Pancreas (tissue), 10 donors: Measurements from ENCODE around the gene ILF2. TPM values are rescaled to one million over a fixed set of nuclear protein-coding genes. Genes with fewer than 3 reads are reported as not detected.
A peak's percentile ranks its signal among the peaks of the same experiment; 100 is the strongest.
"Not testable (repeated sequence)": the region's sequence is repeated elsewhere in the genome, so short reads cannot be mapped to it uniquely, and the experiment has no call there.

Source experiments
- ATAC-seq, 4 donors: fragments of 200-7000 bp; cut with Tn5 transposase; one replicate each; pipeline versions ENCODE4 v1.8.0 to v1.9.1; 2020; ENCODE audit warnings: mild to moderate bottlenecking in 4 of 4, moderate library complexity in 4 of 4
- DNase-seq, 6 donors: peaks; one replicate each; pipeline ENCODE4 v3.0.0-alpha.2; 2020
- FAIRE-seq: peaks from 2 replicates; lab custom pipeline; 2012; peaks lifted over from hg19 to GRCh38; lab: Jason Lieb, UNC
- H3K27ac ChIP-seq, 4 donors: fragments of 200-600 bp; sonication (generic); 1 replicate in 3 of 4; 2 replicates in 1 of 4; pipeline versions ENCODE4 v1.5.0 to v1.8.0; 2020
- H3K27me3 ChIP-seq, 4 donors: fragments of 200-600 bp; one replicate each; pipeline ENCODE4 v1.8.0; 2021
- H3K36me3 ChIP-seq, 3 donors: fragments of 200-600 bp; sonication (generic) in 1 of 3; one replicate each; pipeline versions ENCODE4 v1.5.0 to v1.8.0; 2020 to 2021
- H3K4me1 ChIP-seq, 3 donors: fragments of 200-600 bp; one replicate each; pipeline ENCODE4 v1.8.0; 2021
- H3K4me3 ChIP-seq, 4 donors: fragments of 200-600 bp; sonication (generic) in 2 of 4; one replicate each; pipeline versions ENCODE4 v1.5.0 to v1.8.0; 2020 to 2021
- H3K9me3 ChIP-seq, 4 donors: fragments of 200-600 bp; one replicate each; pipeline ENCODE4 v1.8.0; 2021
- CTCF ChIP-seq, 4 donors: fragments of 200-600 bp; sonication (generic) in 3 of 4; IDR thresholded peaks; one replicate each; pipeline versions ENCODE4 v1.5.0 to v1.8.0; 2021; ENCODE audit warnings: antibody characterized with exemption in 4 of 4
- WGBS, 2 donors: extraction: QIAGEN DNeasy Blood & Tissue Kit; methylation state at CpG; one replicate each; pipeline ENCODE4 v1.1.7; 2013; 5-methylcytosine and 5-hydroxymethylcytosine counted together
- intact Hi-C, 3 donors: fragments of 100-400 bp; cut with DNase I; formaldehyde crosslinking; loops; one replicate each; pipeline versions ENCODE4 v1.11.1 to v1.14.2; 2022
- polyA plus RNA-seq, 2 donors: library from polyadenylated mRNA; stranded (reverse); fragments of 200-250 nt; gene quantifications; one replicate each; pipeline ENCODE4 v1.2.3, GENCODE V29; 2013
- total RNA-seq, 6 donors: library from RNA; stranded (reverse); fragmentation: NEBNext Ultra II Directional in 4 of 6; extraction: Animal tissue kit (Norgen Biotek cat#: 25700) in 4 of 6; gene quantifications; one replicate each; pipeline versions ENCODE4 v1.2.1 to v1.2.4, GENCODE V29; 2021 to 2023
- donor health status: healthy with polysubstance abuse.
- donor health status: DM: no; HTN: no; CAD: no; lungs with moderate emphysema.
- donor health status: DM: no; HTN: no; CAD: no.
- donor health status: control.
- donor health status: control.
- donor health status: Bipolar disorder and iron deficiency.
- donor health status: DM: yes; HTN: yes; CAD: no.
- donor health status: DM: no; HTN: no; CAD: no.
- donor health status: DM: no; HTN: no; CAD: no.
- donor health status: DM: yes; HTN: yes; CAD: no.

The ILF2 gene
- total and polyA plus RNA-seq, 8 donors, result 25.7 to 63.2 (median 54.3) TPM

GRCh38 chr1:153640861-153641260 lies 29.9 kb downstream of the ILF2 start:
- DNase-seq (no peak), ATAC-seq (no peak), FAIRE-seq (no peak)
- intact Hi-C loops, result no loop called here
- H3K4me3 ChIP-seq, result no peak overlapping the region
- H3K9me3 ChIP-seq, result no peaks in the 10 kb centered on the region
- no peak overlapping the region for H3K27ac ChIP-seq
- H3K27me3 ChIP-seq, result no peaks in the 10 kb centered on the region
- H3K4me1 ChIP-seq, result peaks cover 12 to 45% (median 36%) of the 10 kb centered on the region in 3 donors
- TF ChIP-seq CTCF (IDR thresholded peaks at IDR 0.05), result no peak
- WGBS, 2 donors, result 52 to 65% methylated on average over 6 of the region's 6 CpGs
- H3K36me3 ChIP-seq, result peaks cover 13 to 93% (median 67%) of the 10 kb centered on the region in 3 donors

GRCh38 chr1:153640213-153640612 lies 30.6 kb downstream of the ILF2 start:
- H3K27ac ChIP-seq, DNase-seq, H3K27me3 ChIP-seq, H3K9me3 ChIP-seq, FAIRE-seq, ATAC-seq, H3K4me3 ChIP-seq, intact Hi-C loops: not testable (repeated sequence)
- Histone ChIP-seq H3K4me1 (peaks cover 12 to 52% (median 39%) of the 10 kb centered on the region in 3 donors), H3K36me3 (peaks cover 13 to 87% (median 63%) of the 10 kb centered on the region in 3 donors)
- 97 to 100% methylated on average over 5 of the region's 5 CpGs for WGBS, 2 donors

- no peak for FAIRE-seq
- Histone ChIP-seq H3K27me3 (no peaks in the 10 kb centered on the region), H3K4me3 (no peak overlapping the region), H3K27ac (peak overlapping the region in 1 of 4 donors; percentile 0), H3K9me3 (no peaks in the 10 kb centered on the region), H3K36me3 (peaks cover 13 to 77% (median 56%) of the 10 kb centered on the region in 3 donors), H3K4me1 (peaks cover 12 to 53% (median 39%) of the 10 kb centered on the region in 3 donors)
- DNase-seq, result peak in 1 of 6 donors; percentile 12
- 85 to 91% methylated on average over 3 of the region's 3 CpGs for WGBS, 2 donors
- no peak for ATAC-seq
- no peak for TF ChIP-seq CTCF (IDR thresholded peaks at IDR 0.05)
- intact Hi-C loops, result no loop called here
Measured at GRCh38 chr1:153639280-153639679, 31.5 kb downstream of the ILF2 start.

- DNase-seq, result peak in 2 of 6 donors; percentile 17 to 31
- TF ChIP-seq CTCF (IDR thresholded peaks at IDR 0.05), result no peak
- peaks cover 12 to 45% (median 30%) of the 10 kb centered on the region in 3 donors for H3K4me1 ChIP-seq
- intact Hi-C loops, result no loop called here
- peaks cover 10 to 73% (median 52%) of the 10 kb centered on the region in 3 donors for H3K36me3 ChIP-seq
- peak overlapping the region in 3 of 4 donors; percentile 17 to 57 (median 42) for H3K27ac ChIP-seq
- H3K4me3 ChIP-seq, result peak overlapping the region in 1 of 4 donors; percentile 2
- H3K9me3 ChIP-seq, result no peaks in the 10 kb centered on the region
- no peak for ATAC-seq
- H3K27me3 ChIP-seq, result no peaks in the 10 kb centered on the region
- no peak for FAIRE-seq
- WGBS, 2 donors, result 7 to 19% methylated on average over 6 of the region's 6 CpGs
Measured at GRCh38 chr1:153638261-153638660, 32.5 kb downstream of the ILF2 start.

GRCh38 chr1:153636312-153636711 lies 34.5 kb downstream of the ILF2 start:
- Histone ChIP-seq H3K4me1 (peaks cover 12 to 42% (median 30%) of the 10 kb centered on the region in 3 donors), H3K4me3 (peak overlapping the region in 1 of 4 donors; percentile 6), H3K9me3 (no peaks in the 10 kb centered on the region), H3K36me3 (peaks cover 0 to 53% (median 35%) of the 10 kb centered on the region in 3 donors), H3K27me3 (no peaks in the 10 kb centered on the region), H3K27ac (peak overlapping the region in 2 of 4 donors; percentile 57 to 100)
- ATAC-seq, result no peak
- no peak for FAIRE-seq
- DNase-seq, result peak in 1 of 6 donors; percentile 20
- TF ChIP-seq CTCF (IDR thresholded peaks at IDR 0.05), result no peak
- WGBS, 2 donors, result 90 to 94% methylated on average over 9 of the region's 9 CpGs
- intact Hi-C loops, result no loop called here
